ENCODE results near the gene OR5K2.

- TF ChIP-seq CTCF (IDR thresholded peaks at IDR 0.05) (no peak), POLR2A (IDR thresholded peaks at IDR 0.05) (no peak)
These were observed 3.8 kb downstream of the OR5K2 start for GRCh38 chr3:98501270-98501669.
